ENCODE data around the gene ADAMTSL1.

ADAMTSL1 gene

GRCh38 chr9:18467696-18468095 is 6.3 kb upstream of the ADAMTSL1 start:
- Histone ChIP-seq H3K9me3 (ENCODE audit: insufficient read depth, low read length) (no peaks in the 10 kb centered on the region), H4K20me1 (ENCODE audit: low read depth, low read length) (no peaks in the 10 kb centered on the region), H3F3A (ENCODE audit: insufficient read depth) (no peaks in the 10 kb centered on the region), H3K27ac (ENCODE audit: low read depth, low read length) (no peak overlapping the region), H2AFZ (ENCODE audit: low read depth, low read length, severe bottlenecking) (no peak overlapping the region), H3K36me3 (ENCODE audit: low read length) (no peaks in the 10 kb centered on the region), H3K9ac (ENCODE audit: low read length) (no peak overlapping the region), H3K4me2 (ENCODE audit: low read depth, low read length, poor library complexity, severe bottlenecking) (no peak overlapping the region), H3K27me3 (ENCODE audit: low read length) (no peaks in the 10 kb centered on the region), H3K4me3 (ENCODE audit: insufficient read depth, low read length, poor library complexity, severe bottlenecking) (no peak overlapping the region), H3K9me2 (replicated peaks; ENCODE audit: insufficient read depth, low read length) (no peaks in the 10 kb centered on the region), H3K79me2 (ENCODE audit: insufficient read depth, low read length) (no peaks in the 10 kb centered on the region)
- no peak for TF ChIP-seq EZH2phosphoT487 (conservative IDR thresholded peaks at IDR 0.05; ENCODE audit: low read length)
- TF ChIP-seq CTCF (IDR thresholded peaks at IDR 0.05; ENCODE audit: insufficient read depth, low read length, poor library complexity, severe bottlenecking), result no peak

- Histone ChIP-seq H3K4me2 (ENCODE audit: low read depth, low read length, poor library complexity, severe bottlenecking) (no peak overlapping the region), H2AFZ (ENCODE audit: low read depth, low read length, severe bottlenecking) (no peak overlapping the region), H3K36me3 (ENCODE audit: low read length) (no peaks in the 10 kb centered on the region), H3K4me3 (ENCODE audit: insufficient read depth, low read length, poor library complexity, severe bottlenecking) (no peak overlapping the region), H3K9me3 (ENCODE audit: insufficient read depth, low read length) (no peaks in the 10 kb centered on the region), H4K20me1 (ENCODE audit: low read depth, low read length) (no peaks in the 10 kb centered on the region), H3K79me2 (ENCODE audit: insufficient read depth, low read length) (no peaks in the 10 kb centered on the region), H3K9me2 (replicated peaks; ENCODE audit: insufficient read depth, low read length) (no peaks in the 10 kb centered on the region), H3K9ac (ENCODE audit: low read length) (no peak overlapping the region), H3F3A (ENCODE audit: insufficient read depth) (no peaks in the 10 kb centered on the region), H3K27ac (ENCODE audit: low read depth, low read length) (no peak overlapping the region), H3K27me3 (ENCODE audit: low read length) (0 out of 2 replicates have a peak, but pooled peaks cover 2% of the 10 kb centered on the region)
- TF ChIP-seq CTCF (IDR thresholded peaks at IDR 0.05; ENCODE audit: insufficient read depth, low read length, poor library complexity, severe bottlenecking) (no peak), EZH2phosphoT487 (conservative IDR thresholded peaks at IDR 0.05; ENCODE audit: low read length) (no peak)
Observed at GRCh38 chr9:18472435-18472834, 1.5 kb upstream of the ADAMTSL1 start.

- no peaks in the 10 kb centered on the region for H3K36me3 ChIP-seq (ENCODE audit: low read length)
- H3K4me2 ChIP-seq (ENCODE audit: low read depth, low read length, poor library complexity, severe bottlenecking), result no peak overlapping the region
- H3K27me3 ChIP-seq (ENCODE audit: low read length), result 0 out of 2 replicates have a peak, but pooled peaks cover 2% of the 10 kb centered on the region
- H3K9ac ChIP-seq (ENCODE audit: low read length), result no peak overlapping the region
- no peak overlapping the region for H3K27ac ChIP-seq (ENCODE audit: low read depth, low read length)
- no peaks in the 10 kb centered on the region for H3K79me2 ChIP-seq (ENCODE audit: insufficient read depth, low read length)
- H4K20me1 ChIP-seq (ENCODE audit: low read depth, low read length), result no peaks in the 10 kb centered on the region
- H3K4me3 ChIP-seq (ENCODE audit: insufficient read depth, low read length, poor library complexity, severe bottlenecking), result no peak overlapping the region
- H3K9me3 ChIP-seq (ENCODE audit: insufficient read depth, low read length), result no peaks in the 10 kb centered on the region
- no peak for TF ChIP-seq CTCF (IDR thresholded peaks at IDR 0.05; ENCODE audit: insufficient read depth, low read length, poor library complexity, severe bottlenecking)
- TF ChIP-seq EZH2phosphoT487 (conservative IDR thresholded peaks at IDR 0.05; ENCODE audit: low read length), result no peak
- H3F3A ChIP-seq (ENCODE audit: insufficient read depth), result no peaks in the 10 kb centered on the region
- H3K9me2 ChIP-seq (replicated peaks; ENCODE audit: insufficient read depth, low read length), result no peaks in the 10 kb centered on the region
- H2AFZ ChIP-seq (ENCODE audit: low read depth, low read length, severe bottlenecking), result no peak overlapping the region
Observed at GRCh38 chr9:18472841-18473251, 1.1 kb upstream of the ADAMTSL1 start.

Measured in SU-DHL-6 (cell line).